ENCODE results near the gene KIF2A.

KIF2A gene

DNA sequence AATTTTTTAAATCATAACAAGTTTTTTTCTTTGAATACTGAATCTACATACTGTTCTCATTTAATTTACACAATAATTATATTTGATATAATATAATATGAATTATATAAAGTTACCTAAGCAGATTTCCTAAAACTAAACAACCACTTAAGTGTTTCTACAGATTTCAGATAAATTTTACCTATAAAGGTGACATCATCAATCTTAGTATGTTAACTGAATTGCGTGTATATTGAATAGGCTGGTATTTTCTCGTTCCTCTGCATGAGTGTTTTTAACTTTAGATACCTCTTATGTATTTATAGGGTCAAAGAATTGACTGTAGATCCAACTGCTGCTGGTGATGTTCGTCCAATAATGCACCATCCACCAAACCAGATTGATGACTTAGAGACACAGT, 67.4 kb downstream of the KIF2A start:
- CTCF ChIA-PET: no interaction called here
- POLR2A ChIA-PET (ENCODE audit: low non-redundant PET): no interaction called here
- no peak for DNase-seq (ENCODE audit: low spot score)
- no peak for TF ChIP-seq CTCF (conservative IDR thresholded peaks at IDR 0.05; ENCODE audit: low read depth)
- no peak overlapping the region for H3K27ac ChIP-seq

DNA sequence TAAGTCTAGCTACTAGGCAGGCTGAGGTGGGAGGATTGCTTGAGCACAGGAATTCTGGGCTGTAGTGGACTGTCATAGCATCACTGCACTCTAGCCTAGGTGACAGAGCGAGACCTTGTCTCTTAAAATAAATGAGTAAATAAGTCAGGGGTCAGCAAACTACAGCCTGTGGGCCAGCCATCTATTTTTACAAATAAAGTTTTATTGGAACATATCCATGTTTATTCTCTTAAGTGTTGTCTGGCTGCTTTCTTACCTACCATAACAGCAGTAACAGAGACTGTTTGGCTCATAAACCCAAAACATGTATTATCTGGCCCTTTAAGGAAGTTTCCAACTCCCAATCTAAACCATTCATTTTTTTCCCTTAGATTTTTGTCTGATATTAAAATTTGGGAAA, 68.1 kb downstream of the KIF2A start:
- no peak for TF ChIP-seq CTCF (conservative IDR thresholded peaks at IDR 0.05; ENCODE audit: low read depth)
- no peak for DNase-seq (ENCODE audit: low spot score)
- ChIA-PET CTCF (no interaction called here), POLR2A (ENCODE audit: low non-redundant PET) (no interaction called here)
- no peak overlapping the region for H3K27ac ChIP-seq

DNA sequence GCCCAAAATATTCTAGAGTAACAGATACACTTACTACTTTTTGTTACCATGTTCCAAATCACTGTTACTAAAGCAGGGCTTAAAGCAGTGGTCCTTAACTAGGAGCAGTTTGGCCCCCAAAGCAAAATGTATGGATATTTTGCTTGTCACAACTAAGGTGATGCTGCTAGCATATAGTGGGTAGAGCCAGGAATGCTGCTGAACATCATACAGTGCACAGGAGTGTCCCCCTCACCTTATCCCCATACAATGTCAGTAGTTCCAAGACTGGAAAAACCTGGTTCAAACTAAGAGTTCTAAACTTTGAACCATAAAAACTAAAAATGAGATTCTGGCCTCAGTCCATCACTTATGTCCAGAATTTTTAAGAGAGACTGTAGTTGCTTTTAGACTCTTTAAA, 69.6 kb downstream of the KIF2A start:
- H3K27ac ChIP-seq: no peak overlapping the region
- no peak for DNase-seq (ENCODE audit: low spot score)
- POLR2A ChIA-PET (ENCODE audit: low non-redundant PET): no interaction called here
- CTCF ChIA-PET: no interaction called here
- no peak for TF ChIP-seq CTCF (conservative IDR thresholded peaks at IDR 0.05; ENCODE audit: low read depth)

GRCh38 chr5:62376064-62376463, 70.1 kb downstream of the KIF2A start:
- DNase-seq (ENCODE audit: low spot score): peak; percentile 47
- no peak for TF ChIP-seq CTCF (conservative IDR thresholded peaks at IDR 0.05; ENCODE audit: low read depth)
- POLR2A ChIA-PET (ENCODE audit: low non-redundant PET): no interaction called here
- CTCF ChIA-PET: interaction anchor here (1.0 kb wide), 1 partner anchor 10 kb away, joined by 4 read pairs; no protein-coding TSS in a partner anchor
- H3K27ac ChIP-seq: peak overlapping the region; percentile 35; the same call in 1 of the 2 replicates

- TF ChIP-seq CTCF (conservative IDR thresholded peaks at IDR 0.05; ENCODE audit: low read depth): no peak
- POLR2A ChIA-PET (ENCODE audit: low non-redundant PET): interaction anchor here (0.7 kb wide), 1 partner anchor 19 kb away, joined by 3 read pairs; the partner anchor contains the start of gene DIMT1
Observed at GRCh38 chr5:62385131-62385530, 79.1 kb downstream of the KIF2A start.

DNA sequence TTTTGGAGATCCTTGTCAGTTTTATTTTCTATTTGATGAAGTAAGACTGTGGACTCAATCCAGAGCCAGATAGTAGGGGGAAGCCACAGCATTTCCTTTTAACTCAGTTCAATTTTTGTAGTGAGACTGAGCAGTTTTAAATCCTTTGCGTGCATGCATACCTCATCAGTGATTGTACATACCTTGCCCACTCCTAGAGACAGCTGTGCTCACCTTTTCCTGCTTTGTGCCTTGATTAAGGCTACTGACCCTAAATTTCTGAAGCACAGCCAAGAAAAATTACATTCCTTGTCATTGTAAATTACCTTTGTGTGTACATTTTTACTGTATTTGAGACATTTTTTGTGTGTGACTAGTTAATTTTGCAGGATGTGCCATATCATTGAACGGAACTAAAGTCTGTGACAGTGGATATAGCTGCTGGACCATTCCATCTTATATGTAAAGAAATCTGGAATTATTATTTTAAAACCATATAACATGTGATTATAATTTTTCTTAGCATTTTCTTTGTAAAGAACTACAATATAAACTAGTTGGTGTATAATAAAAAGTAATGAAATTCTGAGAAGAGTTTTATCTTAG, 79.9 kb downstream of the KIF2A start:
- no peak overlapping the region for H3K27ac ChIP-seq
- TF ChIP-seq CTCF (conservative IDR thresholded peaks at IDR 0.05; ENCODE audit: low read depth): no peak
- CTCF ChIA-PET: interaction anchor here (0.6 kb wide), 1 partner anchor 1973 kb away, joined by 3 read pairs; no protein-coding TSS in a partner anchor
- POLR2A ChIA-PET (ENCODE audit: low non-redundant PET): no interaction called here
- peak; percentile 43 for DNase-seq (ENCODE audit: low spot score)

More at GRCh38 chr5:62385131-62385530, 79.1 kb downstream of the KIF2A start:
- no peak overlapping the region for H3K27ac ChIP-seq
- CTCF ChIA-PET: interaction anchor here (0.6 to 1.1 kb wide), 4 partner anchors 47 to 1972 kb away, joined by 3 to 6 read pairs (median 3); no protein-coding TSS in a partner anchor
- DNase-seq (ENCODE audit: low spot score): peak; percentile 47
